GM13977 (cell line): ENCODE results near the gene DTX3.

ENCODE experiments used
- DNase-seq: peaks from one replicate; pipeline ENCODE4 v3.0.0; 2012; ENCODE audit warnings: low spot score
- in situ Hi-C: fragments of 300-500 bp; cut with MboI; formaldehyde crosslinking; loops from one replicate; pipeline ENCODE4 v1.12.0; 2022; ENCODE audit warnings: low sequenced_read_pairs, low pct_unique_long_range_greater_than_20kb, mixed read lengths, inconsistent platforms; ENCODE audit not compliant: unreplicated experiment
- TF ChIP-seq, protein P1 (sequence below): IDR thresholded peaks from 2 replicates; pipeline ENCODE4 v1.5.1; 2012; ENCODE audit warnings: mild to moderate bottlenecking, control low read depth; ENCODE audit not compliant: insufficient read depth; ENCODE audit errors: extremely low read depth, missing control alignments

DTX3 gene

DNA sequence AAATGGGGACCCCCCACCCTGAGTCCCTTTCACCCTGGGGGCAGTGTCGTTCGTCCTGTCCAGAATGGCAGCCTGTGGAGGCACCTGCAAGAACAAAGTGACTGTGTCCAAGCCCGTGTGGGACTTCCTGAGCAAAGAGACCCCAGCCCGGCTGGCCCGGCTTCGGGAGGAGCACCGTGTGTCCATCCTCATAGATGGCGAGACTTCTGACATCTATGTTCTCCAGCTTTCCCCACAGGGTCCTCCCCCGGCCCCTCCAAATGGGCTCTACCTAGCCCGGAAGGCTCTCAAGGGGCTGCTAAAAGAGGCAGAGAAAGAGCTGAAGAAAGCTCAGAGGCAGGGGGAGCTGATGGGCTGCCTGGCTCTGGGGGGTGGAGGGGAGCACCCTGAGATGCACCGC lies 2.2 kb downstream of the DTX3 start:
- in situ Hi-C loops = no loop called here
- TF ChIP-seq, protein P1, sequence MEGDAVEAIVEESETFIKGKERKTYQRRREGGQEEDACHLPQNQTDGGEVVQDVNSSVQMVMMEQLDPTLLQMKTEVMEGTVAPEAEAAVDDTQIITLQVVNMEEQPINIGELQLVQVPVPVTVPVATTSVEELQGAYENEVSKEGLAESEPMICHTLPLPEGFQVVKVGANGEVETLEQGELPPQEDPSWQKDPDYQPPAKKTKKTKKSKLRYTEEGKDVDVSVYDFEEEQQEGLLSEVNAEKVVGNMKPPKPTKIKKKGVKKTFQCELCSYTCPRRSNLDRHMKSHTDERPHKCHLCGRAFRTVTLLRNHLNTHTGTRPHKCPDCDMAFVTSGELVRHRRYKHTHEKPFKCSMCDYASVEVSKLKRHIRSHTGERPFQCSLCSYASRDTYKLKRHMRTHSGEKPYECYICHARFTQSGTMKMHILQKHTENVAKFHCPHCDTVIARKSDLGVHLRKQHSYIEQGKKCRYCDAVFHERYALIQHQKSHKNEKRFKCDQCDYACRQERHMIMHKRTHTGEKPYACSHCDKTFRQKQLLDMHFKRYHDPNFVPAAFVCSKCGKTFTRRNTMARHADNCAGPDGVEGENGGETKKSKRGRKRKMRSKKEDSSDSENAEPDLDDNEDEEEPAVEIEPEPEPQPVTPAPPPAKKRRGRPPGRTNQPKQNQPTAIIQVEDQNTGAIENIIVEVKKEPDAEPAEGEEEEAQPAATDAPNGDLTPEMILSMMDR = no peak
- DNase-seq = no peak

DNA sequence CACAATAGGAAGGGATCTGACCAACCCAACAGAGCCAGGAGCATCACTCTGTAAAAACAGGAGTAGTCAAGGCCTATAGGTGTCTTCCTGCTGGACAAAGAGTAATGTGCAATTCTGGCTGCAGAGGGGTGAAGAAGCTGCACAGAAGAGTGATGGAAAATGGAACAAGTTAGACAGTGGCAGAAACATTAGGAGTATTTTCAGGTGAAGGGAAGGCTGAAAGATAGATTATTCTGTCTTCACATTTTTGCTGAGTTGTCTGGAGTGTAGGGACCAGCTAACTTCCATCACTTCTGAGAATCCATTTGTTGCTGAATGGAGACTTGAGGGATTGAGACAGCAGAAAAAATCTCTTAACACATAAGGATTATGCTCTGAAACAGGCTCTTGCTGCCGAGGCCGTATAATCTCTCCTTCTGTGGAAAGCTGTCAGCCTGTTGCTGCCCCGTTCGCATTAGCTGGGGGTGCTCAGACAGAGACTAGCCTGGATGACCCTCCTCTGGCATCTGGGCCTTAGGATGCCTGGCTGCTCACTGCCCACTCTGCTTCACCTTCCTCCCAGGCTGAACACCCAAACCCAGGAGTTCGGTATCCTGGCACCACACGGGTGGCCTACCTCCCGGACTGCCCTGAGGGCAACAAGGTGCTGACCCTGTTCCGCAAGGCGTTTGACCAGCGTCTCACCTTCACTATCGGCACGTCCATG lies 3.5 kb downstream of the DTX3 start:
- in situ Hi-C loops = no loop called here
- TF ChIP-seq, protein P1 = no peak
- peak; percentile 7 for DNase-seq

DNA sequence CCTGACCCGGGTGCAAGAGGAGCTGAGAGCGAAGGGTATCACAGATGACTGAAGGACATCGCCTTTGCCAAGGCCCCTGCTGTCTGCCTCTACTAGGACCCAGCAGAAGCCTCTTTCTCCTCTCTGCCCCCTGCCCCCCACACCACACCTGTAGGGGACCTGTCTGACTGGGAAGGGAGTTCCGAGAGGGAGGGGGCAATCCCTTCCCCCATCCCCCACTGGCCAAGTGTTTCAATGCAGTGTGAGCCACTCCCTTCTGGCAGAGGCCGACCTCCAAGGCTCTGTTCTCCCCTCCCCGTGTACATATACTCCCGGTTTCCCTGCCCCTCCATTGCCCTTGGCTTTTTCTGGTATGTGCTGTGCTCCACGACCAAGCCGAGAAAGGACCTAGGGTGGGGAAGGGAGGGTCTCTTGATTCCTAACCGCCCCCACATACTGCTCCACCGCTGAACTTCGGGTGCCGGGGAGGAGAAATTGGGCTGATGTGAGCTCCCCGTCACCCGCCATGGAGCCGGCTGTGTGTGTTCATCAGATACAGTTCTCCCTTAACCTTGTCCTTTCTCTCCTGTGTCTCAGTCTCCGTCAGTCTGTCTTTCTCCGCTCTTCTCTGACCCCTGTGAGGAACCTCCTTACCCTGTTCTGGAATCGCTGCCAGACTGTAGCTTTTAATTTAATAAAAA lies 4.6 kb downstream of the DTX3 start:
- in situ Hi-C loops = no loop called here
- TF ChIP-seq, protein P1 = no peak
- DNase-seq = peak; percentile 16

DNA sequence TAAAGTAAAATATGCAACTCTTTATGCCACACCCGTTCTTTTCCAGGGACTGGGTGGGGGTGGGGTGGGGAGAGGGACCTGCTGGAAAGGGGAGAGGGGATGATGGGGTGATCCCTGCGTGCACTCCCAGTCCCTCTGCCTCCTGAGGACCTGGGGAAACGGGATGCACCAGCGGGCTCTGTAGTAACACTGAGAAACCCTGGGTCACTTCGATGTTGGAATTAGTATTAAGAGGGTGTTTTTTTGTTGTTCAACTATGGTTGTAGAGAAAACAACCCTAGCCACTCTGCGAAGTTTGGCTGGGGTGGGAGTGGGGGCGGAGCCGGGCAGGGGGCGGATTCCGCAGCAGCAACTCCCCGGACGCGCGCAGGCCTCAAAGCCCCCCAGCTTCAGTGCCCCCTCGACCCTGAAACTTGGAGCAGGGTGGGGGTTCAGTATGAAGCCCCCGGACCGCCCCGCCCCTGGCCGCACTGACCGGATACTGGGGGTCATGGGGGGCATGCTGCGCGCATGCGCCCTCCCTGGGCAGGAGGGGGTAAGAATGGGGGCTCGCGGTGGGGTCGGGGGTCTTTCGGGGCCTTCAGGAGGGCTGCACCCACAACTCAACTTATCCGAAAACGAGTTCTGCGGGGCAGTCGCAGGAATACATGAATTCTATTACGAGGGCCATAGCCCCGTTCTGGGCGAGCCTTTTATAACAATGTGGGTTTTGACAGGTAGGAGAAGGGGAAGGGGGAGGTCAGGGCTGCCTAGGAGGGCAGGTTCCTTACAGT lies 5.3 kb downstream of the DTX3 start:
- DNase-seq = peak; percentile 10
- TF ChIP-seq, protein P1 = no peak
- in situ Hi-C loops = no loop called here

DNA sequence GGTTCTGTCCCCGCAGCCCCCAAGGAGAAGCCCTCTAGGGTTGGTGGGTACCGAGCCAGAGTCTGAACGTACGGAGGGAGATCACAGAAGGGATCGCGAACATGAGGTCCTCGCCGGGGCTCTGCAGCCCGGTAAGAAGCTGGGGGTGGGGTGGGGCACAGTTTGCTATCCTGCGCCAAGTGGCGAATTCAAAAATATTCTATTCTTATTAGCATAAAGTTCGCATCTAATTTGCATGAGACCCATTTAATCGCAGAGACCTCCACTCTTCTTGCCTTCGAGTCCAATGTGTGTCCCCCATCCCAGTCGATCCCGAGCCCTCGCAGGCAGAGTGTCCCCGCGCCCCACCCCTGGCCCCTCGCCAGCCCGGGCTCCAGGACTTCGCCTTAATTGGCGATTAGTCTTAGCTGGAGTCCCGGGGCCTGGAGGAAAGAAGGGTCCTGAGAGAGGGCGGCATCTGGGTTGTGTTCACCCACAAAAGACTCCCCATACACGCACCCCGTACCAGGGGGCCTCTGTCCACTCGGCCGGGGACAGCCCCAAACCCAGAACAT lies 6.0 kb downstream of the DTX3 start:
- TF ChIP-seq, protein P1 = no peak
- in situ Hi-C loops = no loop called here
- peak; percentile 50 for DNase-seq

DNA sequence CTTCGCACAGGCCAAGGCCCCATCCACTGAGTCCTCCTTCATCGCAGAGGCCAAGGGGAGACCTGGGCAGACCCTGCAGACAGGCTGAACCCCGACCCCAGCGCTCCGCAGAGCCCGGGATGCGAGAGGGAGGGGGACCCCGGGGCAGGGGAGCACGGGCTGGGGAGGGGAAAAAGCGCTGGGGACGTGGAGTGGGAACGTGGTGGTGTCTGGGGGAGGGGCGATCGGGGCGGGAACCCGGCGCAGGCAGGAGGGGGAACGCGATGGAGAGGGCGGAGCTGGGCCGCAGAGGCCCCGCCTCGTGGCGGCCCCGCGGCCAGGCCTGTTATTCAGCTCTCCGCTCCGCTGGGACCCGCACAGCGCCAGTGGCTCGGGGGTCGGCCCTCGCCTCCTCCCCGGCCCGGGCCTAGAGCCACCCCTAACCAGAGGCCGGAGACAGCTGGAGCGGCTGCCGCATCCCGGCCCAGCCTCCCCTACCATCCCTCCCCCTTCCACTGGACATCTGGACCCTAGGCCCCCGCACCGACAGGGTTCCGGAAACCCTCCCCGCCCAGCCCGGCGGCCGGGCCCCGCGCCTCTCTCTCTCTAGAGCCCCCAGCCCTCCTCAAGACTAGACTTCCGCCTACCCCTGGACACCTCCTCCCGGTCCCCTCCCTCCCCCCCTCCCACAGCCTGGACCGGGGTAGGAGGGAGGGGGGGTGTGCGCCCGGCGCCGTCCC lies 6.6 kb downstream of the DTX3 start, which contains the start of gene ARHGEF25:
Gene ARHGEF25, plus strand, starts transcription at position 328 of the 719 bp plus-strand sequence. CDS start 460 bp downstream, outside the sequence.
- peak; percentile 92 for DNase-seq
- in situ Hi-C loops = no loop called here
- TF ChIP-seq, protein P1 = no peak
